ENCODE measurements around the gene MED13L. TPM values are rescaled to one million over a fixed set of nuclear protein-coding genes. Genes with fewer than 3 reads are reported as not detected.

MED13L gene
- total RNA-seq, 1 experiment from 2014 or later = 94.1 TPM

- intact Hi-C loops (cut with micrococcal nuclease; ENCODE audit: unreplicated experiment) = no loop called here
- TF ChIP-seq EZH2 (IDR thresholded peaks at IDR 0.05; ENCODE audit: borderline replicate concordance, low read depth, low read length, poor library complexity, severe bottlenecking) (no peak), CTCF (conservative IDR thresholded peaks at IDR 0.05; ENCODE audit: low read depth, low read length) (no peak)
- no TSS peak for BruUV-seq (replicated peaks)
- Histone ChIP-seq H3K36me3 (ENCODE audit: insufficient read depth, low read length, poor library complexity, severe bottlenecking) (peaks cover 8% of the 10 kb centered on the region), H3K27me3 (replicated peaks; ENCODE audit: insufficient read depth, low read depth, low read length, poor library complexity) (no peaks in the 10 kb centered on the region), H3K4me3 (ENCODE audit: low read depth, low read length, poor library complexity, severe bottlenecking) (no peak overlapping the region), H3K4me1 (ENCODE audit: insufficient read depth, low read length, poor library complexity, severe bottlenecking) (peaks cover 4% of the 10 kb centered on the region), H3K9me3 (ENCODE audit: low read depth, low read length, poor library complexity, severe bottlenecking) (no peaks in the 10 kb centered on the region), H3K27ac (ENCODE audit: low read depth, low read length, poor library complexity, severe bottlenecking) (no peak overlapping the region)
- no peak for DNase-seq (ENCODE audit: low spot score)
- CTCF ChIA-PET = no interaction called here
- POLR2A ChIA-PET (ENCODE audit: low non-redundant PET) = no interaction called here
These were observed 324.0 kb downstream of the MED13L start for GRCh38 chr12:115953450-115953849.

GRCh38 chr12:115953031-115953430, 324.5 kb downstream of the MED13L start:
- Histone ChIP-seq H3K27ac (ENCODE audit: low read depth, low read length, poor library complexity, severe bottlenecking) (no peak overlapping the region), H3K9me3 (ENCODE audit: low read depth, low read length, poor library complexity, severe bottlenecking) (no peaks in the 10 kb centered on the region), H3K36me3 (ENCODE audit: insufficient read depth, low read length, poor library complexity, severe bottlenecking) (peaks cover 4% of the 10 kb centered on the region), H3K27me3 (replicated peaks; ENCODE audit: insufficient read depth, low read depth, low read length, poor library complexity) (no peaks in the 10 kb centered on the region), H3K4me3 (ENCODE audit: low read depth, low read length, poor library complexity, severe bottlenecking) (no peak overlapping the region), H3K4me1 (ENCODE audit: insufficient read depth, low read length, poor library complexity, severe bottlenecking) (peaks cover 4% of the 10 kb centered on the region)
- intact Hi-C loops (cut with micrococcal nuclease; ENCODE audit: unreplicated experiment) = no loop called here
- DNase-seq (ENCODE audit: low spot score) = no peak
- no TSS peak for BruUV-seq (replicated peaks)
- ChIA-PET CTCF (no interaction called here), POLR2A (ENCODE audit: low non-redundant PET) (no interaction called here)
- TF ChIP-seq CTCF (conservative IDR thresholded peaks at IDR 0.05; ENCODE audit: low read depth, low read length) (no peak), EZH2 (IDR thresholded peaks at IDR 0.05; ENCODE audit: borderline replicate concordance, low read depth, low read length, poor library complexity, severe bottlenecking) (no peak)

GRCh38 chr12:115950959-115951358, 326.5 kb downstream of the MED13L start:
- no peaks in the 10 kb centered on the region for H3K9me3 ChIP-seq (ENCODE audit: low read depth, low read length, poor library complexity, severe bottlenecking)
- intact Hi-C loops (cut with micrococcal nuclease; ENCODE audit: unreplicated experiment) = no loop called here
- peaks cover 4% of the 10 kb centered on the region for H3K4me1 ChIP-seq (ENCODE audit: insufficient read depth, low read length, poor library complexity, severe bottlenecking)
- DNase-seq (ENCODE audit: low spot score) = no peak
- no peaks in the 10 kb centered on the region for H3K36me3 ChIP-seq (ENCODE audit: insufficient read depth, low read length, poor library complexity, severe bottlenecking)
- H3K27me3 ChIP-seq (replicated peaks; ENCODE audit: insufficient read depth, low read depth, low read length, poor library complexity) = no peaks in the 10 kb centered on the region
- TF ChIP-seq EZH2 (IDR thresholded peaks at IDR 0.05; ENCODE audit: borderline replicate concordance, low read depth, low read length, poor library complexity, severe bottlenecking) = no peak
- no peak for TF ChIP-seq CTCF (conservative IDR thresholded peaks at IDR 0.05; ENCODE audit: low read depth, low read length)
- BruUV-seq (replicated peaks) = no TSS peak
- CTCF ChIA-PET = no interaction called here
- no peak overlapping the region for H3K27ac ChIP-seq (ENCODE audit: low read depth, low read length, poor library complexity, severe bottlenecking)
- POLR2A ChIA-PET (ENCODE audit: low non-redundant PET) = interaction anchor here (0.6 kb wide), 1 partner anchor 565 kb away, joined by 14 read pairs; no protein-coding TSS in a partner anchor
- H3K4me3 ChIP-seq (ENCODE audit: low read depth, low read length, poor library complexity, severe bottlenecking) = no peak overlapping the region

All from A673 (cell line).